ENCODE measurements around the gene IL4R. TPM values are rescaled to one million over a fixed set of nuclear protein-coding genes. Genes with fewer than 3 reads are reported as not detected.

Gene IL4R
- total RNA-seq, 1 donor from 2014 or later: 202 TPM

DNA sequence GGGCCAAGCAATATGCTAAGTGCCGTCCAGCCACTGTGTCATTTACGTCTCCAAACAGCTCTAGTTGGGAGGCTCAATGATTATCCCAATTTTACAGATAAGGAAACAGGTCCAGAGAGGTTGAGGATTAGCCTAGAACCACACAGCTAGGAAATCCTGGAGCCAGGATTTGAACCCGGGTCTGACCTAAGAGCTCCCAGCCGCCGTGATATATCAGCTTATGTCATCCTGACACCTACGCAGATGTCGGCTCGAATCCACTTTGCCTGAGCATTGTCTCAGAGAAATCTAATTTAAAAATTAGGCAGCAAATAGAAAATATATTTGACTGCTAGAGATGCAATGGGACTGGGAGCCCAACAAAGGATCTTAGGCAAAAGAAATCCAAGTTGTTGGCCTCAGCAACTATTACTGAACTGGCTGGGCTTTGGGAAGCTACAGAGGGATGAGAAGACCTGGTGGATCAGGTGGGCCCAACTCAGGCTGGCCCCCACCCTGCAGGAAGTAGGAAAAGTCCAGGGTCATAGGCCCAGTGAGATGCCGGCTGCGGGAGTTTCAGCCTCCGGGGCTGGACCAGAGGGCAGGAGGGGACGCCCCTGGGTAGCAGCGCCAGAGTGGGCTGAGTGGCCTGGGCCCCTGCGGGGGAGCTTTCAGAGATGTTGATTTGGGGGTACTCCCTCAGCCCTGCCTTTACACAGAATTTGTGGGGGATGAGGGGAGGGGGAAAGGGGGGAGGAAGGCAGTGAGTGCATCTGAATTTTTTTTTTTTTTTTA lies 53.1 kb downstream of the IL4R start:
- TF ChIP-seq, protein P1, sequence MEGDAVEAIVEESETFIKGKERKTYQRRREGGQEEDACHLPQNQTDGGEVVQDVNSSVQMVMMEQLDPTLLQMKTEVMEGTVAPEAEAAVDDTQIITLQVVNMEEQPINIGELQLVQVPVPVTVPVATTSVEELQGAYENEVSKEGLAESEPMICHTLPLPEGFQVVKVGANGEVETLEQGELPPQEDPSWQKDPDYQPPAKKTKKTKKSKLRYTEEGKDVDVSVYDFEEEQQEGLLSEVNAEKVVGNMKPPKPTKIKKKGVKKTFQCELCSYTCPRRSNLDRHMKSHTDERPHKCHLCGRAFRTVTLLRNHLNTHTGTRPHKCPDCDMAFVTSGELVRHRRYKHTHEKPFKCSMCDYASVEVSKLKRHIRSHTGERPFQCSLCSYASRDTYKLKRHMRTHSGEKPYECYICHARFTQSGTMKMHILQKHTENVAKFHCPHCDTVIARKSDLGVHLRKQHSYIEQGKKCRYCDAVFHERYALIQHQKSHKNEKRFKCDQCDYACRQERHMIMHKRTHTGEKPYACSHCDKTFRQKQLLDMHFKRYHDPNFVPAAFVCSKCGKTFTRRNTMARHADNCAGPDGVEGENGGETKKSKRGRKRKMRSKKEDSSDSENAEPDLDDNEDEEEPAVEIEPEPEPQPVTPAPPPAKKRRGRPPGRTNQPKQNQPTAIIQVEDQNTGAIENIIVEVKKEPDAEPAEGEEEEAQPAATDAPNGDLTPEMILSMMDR (IDR thresholded peaks at IDR 0.05): no peak
- peaks cover 75% of the 10 kb centered on the region for H3K4me1 Mint-ChIP-seq
- POLR2A ChIA-PET: interaction anchor here (0.6 to 28.2 kb wide), 32 partner anchors 11 to 668 kb away, joined by 3 to 1103 read pairs (median 6); partner anchors contain the start of genes GTF3C1, IL21R, KATNIP and KDM8
- intact Hi-C loops (cut with micrococcal nuclease): loop anchor here (1.0 to 10.0 kb wide), 5 partner anchors 35 to 1532 kb away; partner anchors contain the start of gene IL21R
- DNase-seq: peak; percentile 40
- H3K27me3 Mint-ChIP-seq: no peaks in the 10 kb centered on the region
- ATAC-seq (ENCODE audit: low read depth): peak; percentile 4
- CTCF ChIA-PET: interaction anchor here (0.9 to 11.2 kb wide), 21 partner anchors 10 to 212 kb away, joined by 3 to 98 read pairs (median 7); partner anchors contain the start of gene IL21R
- H3K36me3 Mint-ChIP-seq (ENCODE audit: low read depth): peaks cover 30% of the 10 kb centered on the region
- H3K9me3 Mint-ChIP-seq: no peaks in the 10 kb centered on the region
- peak overlapping the region; percentile 70 for H3K4me3 Mint-ChIP-seq
- peak overlapping the region; percentile 96 for H3K27ac Mint-ChIP-seq

DNA sequence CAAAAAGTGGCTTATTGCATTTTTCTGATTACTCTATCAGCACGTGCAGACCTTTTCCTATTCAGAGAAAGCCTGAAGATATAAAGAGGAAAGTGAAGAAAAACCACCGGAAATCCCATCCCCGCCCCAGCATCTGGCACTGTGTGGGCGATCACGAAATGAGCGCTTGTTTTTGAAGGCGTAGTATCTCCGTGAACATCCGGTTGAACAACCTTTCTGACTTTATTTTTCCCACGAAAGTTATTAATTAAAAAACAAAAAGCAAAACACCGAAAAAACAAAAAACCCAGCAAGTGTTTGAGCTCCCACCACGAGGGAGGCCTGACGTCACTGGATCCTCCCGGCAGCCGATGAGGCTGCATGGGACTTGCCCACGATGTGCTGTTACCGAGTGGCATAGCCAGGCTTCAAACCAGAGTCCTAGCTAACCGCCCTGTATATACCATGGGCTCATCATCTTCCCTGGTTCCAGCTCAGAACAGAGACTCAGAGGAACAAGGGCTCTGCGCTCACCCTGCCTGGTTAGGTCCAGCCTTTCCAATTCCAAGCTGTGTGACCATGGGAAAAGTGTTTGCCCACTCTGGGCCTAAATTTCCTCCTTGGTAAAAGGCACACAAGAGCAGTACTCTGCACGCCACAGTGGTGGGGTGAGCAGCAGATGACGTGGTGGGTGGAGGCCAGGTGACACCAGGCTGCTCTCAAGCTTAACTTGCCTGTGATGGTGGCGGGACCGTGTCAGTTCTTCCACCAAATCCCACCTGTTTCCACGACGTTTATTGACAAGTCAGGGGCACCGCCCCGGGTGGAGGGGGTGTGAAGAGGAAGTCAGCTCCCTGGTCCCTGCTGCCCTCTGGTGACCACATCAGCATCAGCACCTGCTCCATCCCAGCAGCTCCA lies 53.9 kb downstream of the IL4R start:
- ATAC-seq (ENCODE audit: low read depth): peak; percentile 78

DNA sequence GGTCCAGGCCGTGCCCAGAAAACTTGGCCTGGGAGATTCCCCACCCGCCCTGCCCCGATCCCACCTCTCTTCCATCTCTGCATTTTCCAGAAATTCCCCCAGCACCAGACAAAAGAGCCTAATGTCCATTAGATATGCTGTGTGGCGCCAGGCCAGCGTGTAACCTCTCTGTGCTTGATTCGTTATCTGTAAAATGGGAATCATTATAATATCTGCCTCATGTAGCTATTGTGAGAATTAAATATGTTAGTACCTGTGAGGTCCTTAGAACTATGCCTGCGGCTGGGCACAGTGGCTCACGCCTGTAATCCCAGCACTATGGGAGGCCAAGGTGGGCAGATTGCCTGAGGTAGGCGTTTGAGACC lies 54.6 kb downstream of the IL4R start:
- Mint-ChIP-seq H3K4me3 (peak overlapping the region; percentile 70), H3K27me3 (no peaks in the 10 kb centered on the region), H3K4me1 (peaks cover 71% of the 10 kb centered on the region), H3K9me3 (no peaks in the 10 kb centered on the region), H3K27ac (peak overlapping the region; percentile 96), H3K36me3 (ENCODE audit: low read depth) (peaks cover 19% of the 10 kb centered on the region)
- ChIA-PET POLR2A (interaction anchor here (0.6 to 28.2 kb wide), 29 partner anchors 11 to 258 kb away, joined by 3 to 1103 read pairs (median 7); partner anchors contain the start of genes GTF3C1, IL21R, KATNIP and KDM8), CTCF (interaction anchor here (0.7 to 11.2 kb wide), 27 partner anchors 8 to 214 kb away, joined by 3 to 98 read pairs (median 5); partner anchors contain the start of gene IL21R)
- intact Hi-C loops (cut with micrococcal nuclease): loop anchor here (1.0 to 10.0 kb wide), 6 partner anchors 89 to 1534 kb away; partner anchors contain the start of gene KDM8
- ATAC-seq (ENCODE audit: low read depth) (no peak), DNase-seq (no peak)
- TF ChIP-seq, protein P1 (IDR thresholded peaks at IDR 0.05): no peak

More for the DNA sequence above, 53.9 kb downstream of the IL4R start:
- TF ChIP-seq, protein P1 (IDR thresholded peaks at IDR 0.05): no peak
- intact Hi-C loops (cut with micrococcal nuclease): loop anchor here (1.0 to 10.0 kb wide), 10 partner anchors 35 to 1533 kb away; partner anchors contain the start of genes IL21R and KDM8
- no peaks in the 10 kb centered on the region for H3K9me3 Mint-ChIP-seq
- H3K4me1 Mint-ChIP-seq: peaks cover 71% of the 10 kb centered on the region
- peak; percentile 76 for DNase-seq
- no peaks in the 10 kb centered on the region for H3K27me3 Mint-ChIP-seq
- peak overlapping the region; percentile 70 for H3K4me3 Mint-ChIP-seq
- ChIA-PET CTCF (interaction anchor here (0.7 to 11.2 kb wide), 29 partner anchors 9 to 213 kb away, joined by 3 to 98 read pairs (median 4); partner anchors contain the start of gene IL21R), POLR2A (interaction anchor here (0.6 to 28.2 kb wide), 39 partner anchors 10 to 669 kb away, joined by 3 to 1103 read pairs (median 5); partner anchors contain the start of genes GTF3C1, IL21R, KATNIP and KDM8)
- peaks cover 21% of the 10 kb centered on the region for H3K36me3 Mint-ChIP-seq (ENCODE audit: low read depth)
- H3K27ac Mint-ChIP-seq: peak overlapping the region; percentile 96

DNA sequence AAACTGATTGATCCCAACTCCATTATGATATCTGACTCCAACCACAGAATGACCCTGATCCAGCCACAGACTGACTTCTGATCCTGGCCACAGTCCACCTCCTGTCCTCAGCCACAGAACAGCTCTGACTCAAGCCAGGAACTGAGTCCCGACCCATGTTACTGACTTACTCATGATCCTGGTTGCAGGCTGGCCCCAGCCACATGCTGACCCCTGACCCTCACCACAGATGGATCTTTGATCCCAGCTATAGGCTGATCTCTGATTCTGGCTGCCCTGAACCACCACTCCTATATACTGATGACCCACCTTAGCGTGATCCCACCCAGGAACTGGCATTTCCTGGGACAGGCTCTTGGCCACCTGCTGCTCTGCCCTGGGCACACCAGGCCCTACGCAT lies 56.0 kb downstream of the IL4R start:
- DNase-seq (no peak), ATAC-seq (ENCODE audit: low read depth) (no peak)
- POLR2A ChIA-PET: interaction anchor here (4.0 to 28.2 kb wide), 4 partner anchors 9 to 81 kb away, joined by 27 to 1103 read pairs (median 86); partner anchors contain the start of gene IL21R
- TF ChIP-seq, protein P1 (IDR thresholded peaks at IDR 0.05): no peak
- H3K4me1 Mint-ChIP-seq: peaks cover 59% of the 10 kb centered on the region
- intact Hi-C loops (cut with micrococcal nuclease): loop anchor here (10.0 kb wide), 1 partner anchor 1535 kb away; no protein-coding TSS in a partner anchor
- CTCF ChIA-PET: interaction anchor here (3.0 to 11.2 kb wide), 3 partner anchors 34 to 191 kb away, joined by 37 to 98 read pairs (median 53); partner anchors contain the start of gene IL21R
- H3K36me3 Mint-ChIP-seq (ENCODE audit: low read depth): peaks cover 4% of the 10 kb centered on the region
- H3K27me3 Mint-ChIP-seq: no peaks in the 10 kb centered on the region
- no peak overlapping the region for H3K4me3 Mint-ChIP-seq
- H3K27ac Mint-ChIP-seq: peak overlapping the region; percentile 70
- no peaks in the 10 kb centered on the region for H3K9me3 Mint-ChIP-seq

All from activated B cell treated with CpG ODN at 0.5 μM for 24 hours (primary cell).